Rectal smooth muscle tissue (tissue), 1 donor: ENCODE data around the gene RARB.

ENCODE experiments used
- H3K27ac ChIP-seq: one replicate; pipeline ENCODE4 v1.7.0; 2013; ENCODE audit warnings: low read depth, low read length, inconsistent platforms
- H3K27me3 ChIP-seq: one replicate; pipeline ENCODE4 v1.7.0; 2013; ENCODE audit warnings: low read length; ENCODE audit not compliant: control insufficient read depth, insufficient read depth
- H3K36me3 ChIP-seq: one replicate; pipeline ENCODE4 v1.7.0; 2013; ENCODE audit warnings: low read length; ENCODE audit not compliant: control insufficient read depth, insufficient read depth
- H3K4me1 ChIP-seq: one replicate; pipeline ENCODE4 v1.7.0; 2013; ENCODE audit warnings: low read length; ENCODE audit not compliant: control insufficient read depth, insufficient read depth
- H3K4me3 ChIP-seq: one replicate; pipeline ENCODE4 v1.7.0; 2013; ENCODE audit warnings: low read length
- H3K9ac ChIP-seq: one replicate; pipeline ENCODE4 v1.7.0; 2013; ENCODE audit warnings: low read length

RARB gene

DNA sequence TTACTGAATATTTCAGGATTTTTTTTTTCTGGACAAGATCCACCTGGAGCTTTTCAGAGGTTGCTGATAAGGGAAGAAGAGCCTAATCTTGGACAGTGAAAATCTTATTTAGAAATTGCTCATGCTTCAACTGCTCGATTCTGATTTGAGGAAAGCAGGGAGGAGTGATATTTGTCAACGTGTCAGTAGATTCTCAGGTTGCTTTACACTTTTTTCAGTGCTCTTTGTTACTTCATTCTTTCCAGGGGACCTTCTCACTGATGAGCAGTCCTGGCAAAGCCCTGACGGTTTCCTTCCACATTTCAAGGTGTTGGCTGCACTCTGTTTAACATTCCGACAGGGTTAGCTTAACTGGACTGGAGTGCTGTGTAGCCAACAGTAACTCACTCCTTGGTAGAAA, 24.1 kb upstream of the RARB start:
- Histone ChIP-seq H3K27me3 (no peaks in the 10 kb centered on the region), H3K27ac (no peak overlapping the region), H3K4me1 (no peaks in the 10 kb centered on the region), H3K4me3 (no peak overlapping the region), H3K36me3 (no peaks in the 10 kb centered on the region), H3K9ac (no peak overlapping the region)

DNA sequence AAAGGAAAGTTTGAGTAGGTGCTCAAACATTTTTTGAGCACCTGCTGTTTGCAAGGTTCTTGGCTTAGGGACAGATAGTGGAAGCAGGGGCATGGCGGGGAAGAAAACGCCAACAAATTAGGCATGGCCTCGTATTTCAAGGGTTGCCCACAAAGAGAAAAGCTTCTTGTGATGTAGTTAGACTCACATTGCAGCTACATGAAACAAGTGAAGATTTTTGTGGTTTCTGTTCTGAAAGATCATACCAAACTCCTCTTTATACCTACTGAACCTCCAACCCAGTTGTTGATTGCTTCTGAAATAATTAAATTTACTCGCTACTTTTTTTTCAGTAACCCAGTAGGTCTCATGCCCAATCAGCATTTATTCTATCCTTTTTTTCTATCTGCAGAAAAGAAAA, 23.5 kb upstream of the RARB start:
- Histone ChIP-seq H3K27me3 (no peaks in the 10 kb centered on the region), H3K27ac (no peak overlapping the region), H3K9ac (no peak overlapping the region), H3K4me3 (no peak overlapping the region), H3K36me3 (no peaks in the 10 kb centered on the region), H3K4me1 (no peaks in the 10 kb centered on the region)

DNA sequence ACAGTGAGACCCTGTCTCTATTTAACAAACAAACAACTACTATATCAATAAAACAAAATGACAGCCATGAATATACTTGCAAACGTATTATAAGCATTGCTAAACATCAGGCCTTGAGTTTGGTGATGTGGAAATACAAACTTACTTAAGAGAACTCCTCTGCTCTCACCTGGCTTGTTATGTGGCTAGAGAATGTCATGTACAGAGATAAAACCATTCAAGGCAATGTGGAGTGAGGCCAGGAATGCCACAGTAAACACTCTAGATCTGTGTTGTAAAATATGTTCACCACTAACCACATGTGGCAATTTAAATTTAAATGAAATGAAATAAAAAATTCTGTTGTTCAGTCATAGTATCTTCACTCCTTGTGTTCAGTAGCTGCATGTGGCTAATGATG, 22.7 kb upstream of the RARB start:
- no peaks in the 10 kb centered on the region for H3K36me3 ChIP-seq
- H3K4me1 ChIP-seq: no peaks in the 10 kb centered on the region
- H3K27me3 ChIP-seq: no peaks in the 10 kb centered on the region
- no peak overlapping the region for H3K9ac ChIP-seq
- no peak overlapping the region for H3K27ac ChIP-seq
- no peak overlapping the region for H3K4me3 ChIP-seq

DNA sequence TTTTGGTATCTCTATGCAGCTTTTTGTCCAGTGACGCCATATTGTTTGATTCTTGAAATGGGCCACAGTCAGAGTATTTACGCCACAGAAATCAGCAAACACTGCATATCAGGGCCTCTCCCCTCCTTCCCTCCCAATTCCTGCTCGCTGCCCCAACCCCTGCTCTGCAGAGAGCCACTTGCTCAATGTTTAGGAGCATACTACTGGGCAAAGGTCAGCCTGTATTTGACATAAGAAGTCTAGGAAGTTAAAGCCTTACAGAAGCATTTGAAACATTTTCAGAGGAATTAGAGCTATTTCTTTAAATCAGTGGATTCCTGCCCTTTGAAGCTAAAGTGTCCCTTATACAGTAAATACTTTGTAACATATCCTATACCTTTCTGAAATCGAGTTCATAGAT, 17.4 kb upstream of the RARB start:
- no peak overlapping the region for H3K9ac ChIP-seq
- H3K27ac ChIP-seq: no peak overlapping the region
- H3K4me3 ChIP-seq: no peak overlapping the region
- no peaks in the 10 kb centered on the region for H3K4me1 ChIP-seq
- no peaks in the 10 kb centered on the region for H3K27me3 ChIP-seq
- no peaks in the 10 kb centered on the region for H3K36me3 ChIP-seq

DNA sequence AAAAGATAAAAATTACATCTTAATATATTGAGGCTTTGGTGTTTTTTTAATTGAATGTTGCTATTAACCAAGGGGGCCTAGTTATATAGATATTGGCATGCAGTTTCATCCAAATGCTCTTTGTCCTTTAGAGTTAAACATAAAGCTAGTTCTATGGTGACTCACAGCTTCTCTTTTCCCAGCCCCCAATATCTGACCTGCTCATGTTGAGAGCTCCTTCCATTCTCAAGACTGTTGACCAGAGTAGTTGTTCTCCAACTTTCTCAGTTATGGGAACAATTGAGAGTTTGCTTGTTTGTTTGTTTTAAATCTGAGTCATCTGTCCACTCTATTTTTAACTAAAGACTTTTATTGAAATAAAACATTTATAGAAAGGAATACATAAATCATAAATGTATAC, 15.8 kb upstream of the RARB start:
- Histone ChIP-seq H3K9ac (no peak overlapping the region), H3K27ac (no peak overlapping the region), H3K4me1 (no peaks in the 10 kb centered on the region), H3K36me3 (no peaks in the 10 kb centered on the region), H3K27me3 (no peaks in the 10 kb centered on the region), H3K4me3 (no peak overlapping the region)

DNA sequence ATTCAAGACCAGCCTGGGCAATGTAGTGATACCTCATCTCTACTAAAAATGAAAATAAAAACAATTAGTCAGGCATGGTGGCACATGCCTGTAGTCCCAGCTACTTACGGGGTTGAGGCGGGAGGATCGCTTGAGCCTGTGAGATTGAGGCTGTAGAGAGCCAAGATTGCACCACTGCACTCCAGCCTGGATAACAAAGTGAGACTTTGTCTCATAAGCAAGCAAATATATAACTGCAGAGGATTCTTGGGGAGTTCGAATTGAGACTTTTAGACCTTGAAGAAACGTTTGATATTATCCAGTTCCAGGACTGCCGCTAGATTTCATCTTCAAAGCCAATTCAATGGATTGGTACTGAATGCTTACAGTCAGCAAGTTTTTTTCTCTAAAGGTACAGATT, 11.9 kb upstream of the RARB start:
- Histone ChIP-seq H3K4me3 (no peak overlapping the region), H3K4me1 (no peaks in the 10 kb centered on the region), H3K27me3 (no peaks in the 10 kb centered on the region), H3K36me3 (no peaks in the 10 kb centered on the region), H3K9ac (no peak overlapping the region), H3K27ac (no peak overlapping the region)

DNA sequence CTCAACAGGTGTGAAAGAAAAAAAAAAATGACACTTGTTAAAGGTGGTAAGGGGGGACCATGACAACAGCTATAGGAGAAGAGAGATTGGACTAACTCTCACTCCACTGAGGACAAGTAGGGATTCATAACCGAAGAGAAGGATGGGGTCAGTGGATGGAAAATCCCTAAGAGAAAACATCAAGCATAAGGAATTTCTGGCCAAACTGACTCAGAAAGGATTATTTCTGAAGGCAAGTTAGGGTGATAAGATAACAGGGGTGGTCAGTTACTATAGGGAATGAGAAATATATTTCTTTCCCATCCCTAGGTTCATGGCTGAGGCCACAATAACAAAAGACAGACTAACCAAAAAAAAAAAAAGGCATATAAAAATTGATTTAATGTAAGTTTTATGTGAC, 9.5 kb upstream of the RARB start:
- H3K4me1 ChIP-seq: no peaks in the 10 kb centered on the region
- H3K4me3 ChIP-seq: no peak overlapping the region
- H3K27ac ChIP-seq: no peak overlapping the region
- no peaks in the 10 kb centered on the region for H3K27me3 ChIP-seq
- no peaks in the 10 kb centered on the region for H3K36me3 ChIP-seq
- no peak overlapping the region for H3K9ac ChIP-seq

DNA sequence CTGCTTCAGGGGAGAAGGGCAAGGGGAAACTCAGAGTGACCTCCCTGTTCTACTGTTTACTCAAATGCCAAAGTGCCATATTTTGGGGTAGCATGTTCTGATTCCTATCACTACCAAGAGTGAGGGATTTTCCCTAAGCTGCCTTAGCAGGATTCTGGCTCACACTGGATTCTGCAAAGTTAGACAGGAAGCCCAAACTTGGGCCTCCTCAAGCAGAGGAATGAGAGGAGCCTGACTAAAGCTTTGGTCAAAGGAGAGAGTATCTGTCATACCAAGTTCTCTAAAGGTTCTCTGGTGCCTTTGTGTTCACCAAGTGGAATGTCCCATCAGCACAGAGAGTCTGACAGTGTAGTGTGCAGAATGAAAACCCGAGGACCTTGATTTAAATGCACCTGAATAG, 8.8 kb upstream of the RARB start:
- Histone ChIP-seq H3K27ac (no peak overlapping the region), H3K27me3 (no peaks in the 10 kb centered on the region), H3K36me3 (no peaks in the 10 kb centered on the region), H3K4me3 (no peak overlapping the region), H3K4me1 (peaks cover 4% of the 10 kb centered on the region), H3K9ac (no peak overlapping the region)

DNA sequence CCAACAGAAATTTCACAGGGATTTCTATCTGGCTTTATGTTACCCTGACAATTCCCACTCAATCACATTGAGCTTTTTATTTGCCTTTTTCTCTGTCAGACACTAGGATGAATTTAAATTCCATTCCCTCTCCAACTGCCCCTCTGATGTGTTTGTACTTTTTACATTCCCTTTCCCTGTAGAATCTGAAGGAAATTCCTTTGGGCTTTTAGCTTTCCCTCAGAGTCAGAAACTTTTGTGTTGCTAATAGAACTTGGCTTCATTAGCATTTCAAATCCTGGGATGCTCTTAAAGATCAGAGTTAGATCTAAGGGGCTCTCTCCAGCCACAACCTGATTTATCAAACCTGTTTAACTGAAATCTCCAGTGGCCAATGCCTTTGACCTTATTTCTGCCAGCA, 7.9 kb upstream of the RARB start:
- H3K9ac ChIP-seq: no peak overlapping the region
- peaks cover 8% of the 10 kb centered on the region for H3K4me1 ChIP-seq
- no peak overlapping the region for H3K27ac ChIP-seq
- no peaks in the 10 kb centered on the region for H3K36me3 ChIP-seq
- H3K27me3 ChIP-seq: no peaks in the 10 kb centered on the region
- H3K4me3 ChIP-seq: no peak overlapping the region

DNA sequence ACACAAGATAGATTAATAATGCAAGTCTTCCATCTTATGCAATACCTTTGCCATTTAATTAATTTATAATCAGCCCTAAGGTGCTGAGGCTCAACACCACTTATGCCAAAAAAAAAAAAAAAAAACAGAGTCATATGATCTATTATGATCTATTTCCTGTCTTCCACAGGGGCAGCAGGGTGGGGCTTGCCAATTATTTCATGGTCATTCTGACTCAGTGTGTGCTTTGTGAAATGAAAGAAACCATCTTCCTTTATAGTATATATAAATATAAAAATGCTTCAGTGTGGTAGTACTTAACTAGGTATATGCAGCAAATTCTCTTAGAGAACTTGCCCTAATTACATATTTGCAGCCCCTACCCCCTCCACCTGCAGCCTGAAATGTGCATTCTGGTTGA, 7.2 kb upstream of the RARB start:
- H3K9ac ChIP-seq: no peak overlapping the region
- H3K4me3 ChIP-seq: no peak overlapping the region
- H3K27me3 ChIP-seq: no peaks in the 10 kb centered on the region
- no peaks in the 10 kb centered on the region for H3K36me3 ChIP-seq
- no peak overlapping the region for H3K27ac ChIP-seq
- peaks cover 13% of the 10 kb centered on the region for H3K4me1 ChIP-seq

DNA sequence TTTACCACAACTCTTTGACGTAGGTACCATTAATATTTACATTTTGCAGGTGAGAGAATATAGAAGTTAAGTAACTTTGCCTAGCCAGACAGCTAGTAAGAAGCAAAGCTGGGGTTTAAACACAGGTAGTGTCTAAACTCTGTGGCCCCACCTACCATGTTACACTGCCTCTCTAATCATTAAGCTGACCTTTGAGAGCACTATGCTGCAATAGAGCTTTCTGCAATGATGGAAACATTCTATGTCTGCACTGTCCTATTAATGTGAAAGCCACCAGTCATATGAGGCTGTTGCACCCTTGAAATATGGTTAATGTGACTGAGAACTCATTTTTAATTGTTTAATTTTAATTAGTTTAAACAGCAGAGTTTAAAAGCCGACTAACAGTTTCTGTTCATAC, 6.3 kb upstream of the RARB start:
- Histone ChIP-seq H3K4me1 (peaks cover 16% of the 10 kb centered on the region), H3K4me3 (no peak overlapping the region), H3K27me3 (no peaks in the 10 kb centered on the region), H3K36me3 (no peaks in the 10 kb centered on the region), H3K9ac (no peak overlapping the region), H3K27ac (no peak overlapping the region)

DNA sequence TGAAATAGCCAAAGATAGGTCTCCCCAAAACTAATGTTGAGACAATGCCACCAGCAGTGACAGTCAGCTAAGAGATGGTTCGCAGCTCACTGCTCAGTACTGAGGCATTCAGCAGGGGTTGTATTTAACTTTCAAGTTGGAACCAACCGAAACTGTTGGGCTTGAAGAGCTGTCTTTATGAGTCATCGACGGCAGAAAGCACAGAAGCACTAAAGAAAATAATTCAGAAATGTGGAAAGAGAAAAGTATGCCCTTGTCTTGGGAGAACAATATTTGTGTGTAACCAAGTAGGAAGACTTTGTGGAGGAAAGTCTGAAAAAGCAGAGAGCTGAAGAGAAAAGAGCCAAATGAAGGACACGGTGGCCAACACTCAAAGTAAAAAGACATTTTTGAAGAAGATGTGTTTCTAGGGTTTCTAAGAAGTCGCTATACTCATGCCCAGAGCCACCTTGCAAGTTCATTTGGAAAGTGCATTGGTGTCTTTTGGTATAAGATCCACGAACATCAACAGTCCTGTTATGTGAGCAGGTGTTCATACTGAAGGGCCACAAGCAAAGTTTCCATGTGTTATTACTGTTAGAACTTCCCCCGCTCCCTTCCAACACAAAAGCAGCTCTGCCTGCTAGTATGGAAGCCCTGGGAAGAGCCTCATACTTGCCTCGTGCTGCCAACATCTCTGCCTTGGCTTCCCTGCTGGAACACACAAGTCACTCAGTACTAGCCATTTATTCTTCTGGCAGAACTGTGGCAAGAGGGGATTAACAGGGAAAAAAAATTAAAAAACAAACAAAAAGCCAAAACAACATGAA, 4.1 kb upstream of the RARB start:
- H3K27ac ChIP-seq: no peak overlapping the region
- H3K9ac ChIP-seq: no peak overlapping the region
- peaks cover 21% of the 10 kb centered on the region for H3K4me1 ChIP-seq
- H3K4me3 ChIP-seq: no peak overlapping the region
- no peaks in the 10 kb centered on the region for H3K27me3 ChIP-seq
- H3K36me3 ChIP-seq: no peaks in the 10 kb centered on the region

DNA sequence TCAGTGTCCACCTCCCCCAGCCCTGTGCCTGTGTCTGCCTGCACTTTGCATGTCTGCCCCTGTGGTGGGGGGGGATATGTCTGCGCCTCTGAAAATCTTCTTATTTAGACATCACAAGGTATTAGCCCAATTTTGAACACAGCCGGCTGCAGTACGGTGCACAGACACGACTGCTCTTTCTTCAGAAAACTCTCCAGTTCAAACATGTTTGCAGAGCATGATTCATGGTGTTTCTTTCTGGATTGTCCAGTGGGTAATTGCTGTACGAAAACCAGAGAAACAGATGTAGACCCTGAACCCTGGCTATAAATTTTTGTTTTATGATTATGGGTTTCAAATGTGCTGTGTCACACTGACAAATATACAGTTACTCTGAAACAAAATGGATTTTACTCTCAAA, 3.4 kb upstream of the RARB start:
- Histone ChIP-seq H3K36me3 (no peaks in the 10 kb centered on the region), H3K27me3 (no peaks in the 10 kb centered on the region), H3K4me1 (peaks cover 21% of the 10 kb centered on the region), H3K9ac (no peak overlapping the region), H3K4me3 (no peak overlapping the region), H3K27ac (no peak overlapping the region)
